Measurements from ENCODE around the gene B3GAT1. TPM values are rescaled to one million over a fixed set of nuclear protein-coding genes. Genes with fewer than 3 reads are reported as not detected.
"Not testable (repeated sequence)": the region's sequence is repeated elsewhere in the genome, so short reads cannot be mapped to it uniquely, and the experiment has no call there.

The B3GAT1 gene
- total RNA-seq, 3 donors from 2014 or later, result 0.16 to 2.9 (median 2.8) TPM

GRCh38 chr11:134450186-134450585 lies 38.1 kb upstream of the B3GAT1 start:
- peaks cover 0 to 7% of the 10 kb centered on the region in 2 donors for H3K27me3 ChIP-seq
- H3K36me3 ChIP-seq, result no peaks in the 10 kb centered on the region
- H3K9me3 ChIP-seq, result no peaks in the 10 kb centered on the region
- TF ChIP-seq CTCF (IDR thresholded peaks at IDR 0.05) (no peak), POLR2AphosphoS5 (IDR thresholded peaks at IDR 0.05) (no peak), POLR2A (IDR thresholded peaks at IDR 0.05) (no peak)
- H3K4me3 ChIP-seq, result no peak overlapping the region
- no peak overlapping the region for H3K27ac ChIP-seq
- DNase-seq (ENCODE audit: low spot score in 2 of 2), result no peak
- intact Hi-C loops (cut with DNase I; ENCODE audit: low total_unique reads), result no loop called here
- H3K4me1 ChIP-seq, result no peaks in the 10 kb centered on the region

- Histone ChIP-seq H3K36me3 (no peaks in the 10 kb centered on the region), H3K4me1 (no peaks in the 10 kb centered on the region), H3K27ac (no peak overlapping the region), H3K9me3 (no peaks in the 10 kb centered on the region), H3K4me3 (no peak overlapping the region), H3K27me3 (peaks cover 0 to 7% of the 10 kb centered on the region in 2 donors)
- intact Hi-C loops (cut with DNase I; ENCODE audit: low total_unique reads), result no loop called here
- no peak for TF ChIP-seq POLR2AphosphoS5 (IDR thresholded peaks at IDR 0.05)
- no peak for TF ChIP-seq CTCF (IDR thresholded peaks at IDR 0.05)
- TF ChIP-seq POLR2A (IDR thresholded peaks at IDR 0.05), result no peak
- DNase-seq (ENCODE audit: low spot score in 2 of 2), result no peak
Measured at GRCh38 chr11:134449713-134450112, 37.7 kb upstream of the B3GAT1 start.

GRCh38 chr11:134449051-134449450 lies 37.0 kb upstream of the B3GAT1 start:
- peaks cover 0 to 7% of the 10 kb centered on the region in 2 donors for H3K27me3 ChIP-seq

GRCh38 chr11:134447696-134448095 lies 35.7 kb upstream of the B3GAT1 start:
- TF ChIP-seq POLR2AphosphoS5 (IDR thresholded peaks at IDR 0.05) (no peak), POLR2A (IDR thresholded peaks at IDR 0.05) (no peak), CTCF (IDR thresholded peaks at IDR 0.05) (no peak)
- no peak for DNase-seq (ENCODE audit: low spot score in 2 of 2)

More at GRCh38 chr11:134449051-134449450, 37.0 kb upstream of the B3GAT1 start:
- Histone ChIP-seq H3K36me3 (no peaks in the 10 kb centered on the region), H3K27ac (no peak overlapping the region), H3K4me1 (no peaks in the 10 kb centered on the region), H3K4me3 (no peak overlapping the region), H3K9me3 (no peaks in the 10 kb centered on the region)
- intact Hi-C loops (cut with DNase I; ENCODE audit: low total_unique reads), result no loop called here
- TF ChIP-seq CTCF (IDR thresholded peaks at IDR 0.05), result no peak
- no peak for DNase-seq (ENCODE audit: low spot score in 2 of 2)

GRCh38 chr11:134445601-134446325 lies 33.7 kb upstream of the B3GAT1 start:
- intact Hi-C loops (cut with DNase I; ENCODE audit: low total_unique reads), result no loop called here
- DNase-seq (ENCODE audit: low spot score in 2 of 2), result no peak
- Histone ChIP-seq H3K36me3 (no peaks in the 10 kb centered on the region), H3K4me3 (no peak overlapping the region), H3K9me3 (no peaks in the 10 kb centered on the region), H3K27me3 (peaks cover 0 to 7% of the 10 kb centered on the region in 2 donors), H3K27ac (no peak overlapping the region), H3K4me1 (no peaks in the 10 kb centered on the region)
- no peak for TF ChIP-seq CTCF (IDR thresholded peaks at IDR 0.05)
- no peak for TF ChIP-seq POLR2AphosphoS5 (IDR thresholded peaks at IDR 0.05)
- TF ChIP-seq POLR2A (IDR thresholded peaks at IDR 0.05), result no peak

More at GRCh38 chr11:134447696-134448095, 35.7 kb upstream of the B3GAT1 start:
- no peak overlapping the region for H3K4me3 ChIP-seq
- H3K27me3 ChIP-seq, result peaks cover 0 to 7% of the 10 kb centered on the region in 2 donors
- H3K9me3 ChIP-seq, result no peaks in the 10 kb centered on the region
- no peaks in the 10 kb centered on the region for H3K4me1 ChIP-seq
- H3K27ac ChIP-seq, result no peak overlapping the region
- no peaks in the 10 kb centered on the region for H3K36me3 ChIP-seq
- intact Hi-C loops (cut with DNase I; ENCODE audit: low total_unique reads), result no loop called here

- DNase-seq (ENCODE audit: low spot score in 2 of 2); H3K4me1 ChIP-seq; H3K27ac ChIP-seq; intact Hi-C loops (cut with DNase I; ENCODE audit: low total_unique reads); H3K9me3 ChIP-seq; H3K4me3 ChIP-seq; H3K36me3 ChIP-seq; H3K27me3 ChIP-seq: not testable (repeated sequence)
Measured at GRCh38 chr11:134444160-134445108, 32.4 kb upstream of the B3GAT1 start.

Measured in breast epithelium (tissue), 4 donors.